Measurements from ENCODE around the gene ANXA7.
"Not testable (repeated sequence)": the region's sequence is repeated elsewhere in the genome, so short reads cannot be mapped to it uniquely, and the experiment has no call there.

Gene ANXA7

GRCh38 chr10:73406846-73407245 is 7.0 kb downstream of the ANXA7 start:
- no peak for DNase-seq

GRCh38 chr10:73405556-73405955 is 8.3 kb downstream of the ANXA7 start:
- DNase-seq, result no peak

- no peak for DNase-seq
These were observed 9.2 kb downstream of the ANXA7 start for GRCh38 chr10:73404690-73405089.

- no peak for DNase-seq
These were observed 12.2 kb downstream of the ANXA7 start for GRCh38 chr10:73401636-73402035.

GRCh38 chr10:73399063-73399462 is 14.8 kb downstream of the ANXA7 start:
- no peak for DNase-seq

- no peak for DNase-seq
These were observed 15.8 kb downstream of the ANXA7 start for GRCh38 chr10:73398024-73398423.

GRCh38 chr10:73394325-73394724 is 19.5 kb downstream of the ANXA7 start:
- not testable (repeated sequence) for DNase-seq

- DNase-seq, result no peak
These were observed 25.6 kb downstream of the ANXA7 start for GRCh38 chr10:73388228-73388627.

- no peak for DNase-seq
These were observed 27.3 kb downstream of the ANXA7 start for GRCh38 chr10:73386583-73386982.

- DNase-seq, result no peak
These were observed 34.7 kb downstream of the ANXA7 start for GRCh38 chr10:73379064-73379748.

- no peak for DNase-seq
These were observed 37.2 kb downstream of the ANXA7 start for GRCh38 chr10:73376679-73377078.

GRCh38 chr10:73368238-73368637 is 45.6 kb downstream of the ANXA7 start:
- no peak for DNase-seq

- DNase-seq, result no peak
These were observed 47.2 kb downstream of the ANXA7 start for GRCh38 chr10:73366381-73367298.

- no peak for DNase-seq
These were observed 48.9 kb downstream of the ANXA7 start for GRCh38 chr10:73364964-73365363.

- no peak for DNase-seq
These were observed 54.4 kb downstream of the ANXA7 start for GRCh38 chr10:73359492-73359891.

GRCh38 chr10:73358331-73359279 is 55.3 kb downstream of the ANXA7 start, which contains the start of gene CFAP70:
TSS of gene CFAP70 (minus strand) at chr10:73358864. CDS start at chr10:73354796, 4,068 bp downstream.
- peak; percentile 96 for DNase-seq

GRCh38 chr10:73357821-73358220 is 56.0 kb downstream of the ANXA7 start:
- no peak for DNase-seq

GRCh38 chr10:73357166-73357565 is 56.7 kb downstream of the ANXA7 start:
- no peak for DNase-seq

GRCh38 chr10:73344269-73344668 is 69.6 kb downstream of the ANXA7 start:
- DNase-seq, result no peak

GRCh38 chr10:73340121-73340520 is 73.7 kb downstream of the ANXA7 start:
- DNase-seq, result no peak

- DNase-seq, result no peak
These were observed 74.4 kb downstream of the ANXA7 start for GRCh38 chr10:73339436-73339835.

GRCh38 chr10:73338801-73339368 is 75.0 kb downstream of the ANXA7 start:
- DNase-seq, result no peak

- DNase-seq, result no peak
These were observed 80.7 kb downstream of the ANXA7 start for GRCh38 chr10:73333202-73333601.

All from CD4-positive, alpha-beta T cell treated with Interleukin-15 for 1 hour (primary cell).